HFFc6 (cell line): ENCODE data around the gene TFR2. TPM values are rescaled to one million over a fixed set of nuclear protein-coding genes. Genes with fewer than 3 reads are reported as not detected.

Source experiments
- DNase-seq: peaks from one replicate; pipeline ENCODE4 v3.0.0-alpha.2; 2018
- H3K27ac Mint-ChIP-seq: 2 replicates; pipeline ENCODE4 v1.8.0; 2020; ENCODE audit warnings: mild to moderate bottlenecking, mixed read lengths
- H3K27me3 Mint-ChIP-seq: 2 replicates; pipeline ENCODE4 v1.8.0; 2021; ENCODE audit warnings: mild to moderate bottlenecking, moderate library complexity, mixed read lengths; ENCODE audit not compliant: insufficient read depth
- H3K36me3 Mint-ChIP-seq: 2 replicates; pipeline ENCODE4 v1.8.0; 2021; ENCODE audit warnings: low read depth, mixed read lengths
- H3K4me1 Mint-ChIP-seq: 2 replicates; pipeline ENCODE4 v1.8.0; 2020; ENCODE audit warnings: low read depth, mixed read lengths
- H3K4me3 Mint-ChIP-seq: 2 replicates; pipeline ENCODE4 v1.8.0; 2020; ENCODE audit warnings: mild to moderate bottlenecking, moderate library complexity, mixed read lengths
- H3K9me3 Mint-ChIP-seq: 2 replicates; pipeline ENCODE4 v1.8.0; 2020; ENCODE audit warnings: mild to moderate bottlenecking, mixed read lengths
- CTCF ChIP-seq: fragments of 200-600 bp; sonication (generic); IDR thresholded peaks from 2 replicates; pipeline ENCODE4 v1.5.0; 2021; ENCODE audit warnings: antibody characterized with exemption, mild to moderate bottlenecking
- total RNA-seq, 6 experiments: library from RNA; stranded (reverse); fragmentation: NEBNext Ultra II Directional; extraction: Animal tissue kit (Norgen Biotek cat#: 25700); gene quantifications; 2 replicates in 1 of 6; 3 replicates in 5 of 6; pipeline ENCODE4 v1.2.3, GENCODE V29; 2021

TFR2 gene
- total RNA-seq, 6 experiments from 2014 or later: 0.16 to 1.1 (median 0.27) TPM; not detected in 2

- Mint-ChIP-seq H3K4me1 (peaks cover 30% of the 10 kb centered on the region), H3K36me3 (peaks cover 10% of the 10 kb centered on the region), H3K4me3 (peak overlapping the region; percentile 95), H3K27me3 (peaks cover 3% of the 10 kb centered on the region), H3K27ac (peak overlapping the region; percentile 87), H3K9me3 (no peaks in the 10 kb centered on the region)
- no peak for DNase-seq
- no peak for TF ChIP-seq CTCF
These were observed 58.0 kb downstream of the TFR2 start for GRCh38 chr7:100583132-100584053.

- Mint-ChIP-seq H3K27ac (no peak overlapping the region; the same call in 1 of the 2 replicates), H3K4me1 (peaks cover 26% of the 10 kb centered on the region), H3K27me3 (peaks cover 3% of the 10 kb centered on the region), H3K36me3 (peaks cover 10% of the 10 kb centered on the region), H3K9me3 (no peaks in the 10 kb centered on the region), H3K4me3 (no peak overlapping the region)
- no peak for DNase-seq
- TF ChIP-seq CTCF: no peak
These were observed 58.7 kb downstream of the TFR2 start for GRCh38 chr7:100582650-100583049.

GRCh38 chr7:100582041-100582579 lies 59.2 kb downstream of the TFR2 start:
- H3K4me1 Mint-ChIP-seq: peaks cover 26% of the 10 kb centered on the region
- H3K36me3 Mint-ChIP-seq: peaks cover 10% of the 10 kb centered on the region
- no peak for DNase-seq
- no peak overlapping the region; the same call in 1 of the 2 replicates for H3K27ac Mint-ChIP-seq
- H3K4me3 Mint-ChIP-seq: no peak overlapping the region
- no peak for TF ChIP-seq CTCF
- H3K27me3 Mint-ChIP-seq: peaks cover 3% of the 10 kb centered on the region
- H3K9me3 Mint-ChIP-seq: no peaks in the 10 kb centered on the region

GRCh38 chr7:100580466-100581283 lies 60.7 kb downstream of the TFR2 start:
- H3K4me1 Mint-ChIP-seq: peaks cover 26% of the 10 kb centered on the region
- no peak for TF ChIP-seq CTCF
- DNase-seq: no peak
- no peaks in the 10 kb centered on the region for H3K9me3 Mint-ChIP-seq
- H3K27ac Mint-ChIP-seq: no peak overlapping the region
- peaks cover 10% of the 10 kb centered on the region for H3K36me3 Mint-ChIP-seq
- H3K27me3 Mint-ChIP-seq: peaks cover 2% of the 10 kb centered on the region; the same call in 1 of the 2 replicates
- no peak overlapping the region for H3K4me3 Mint-ChIP-seq
